HCT116 (cell line): Measurements from ENCODE around the gene XPC. TPM values are rescaled to one million over a fixed set of nuclear protein-coding genes. Genes with fewer than 3 reads are reported as not detected.
A peak's percentile ranks its signal among the peaks of the same experiment; 100 is the strongest.

Experiments
- ATAC-seq: fragments of 200-7000 bp; cut with Tn5 transposase; 2 replicates; pipeline ENCODE4 v1.9.1; 2020; ENCODE audit warnings: mild to moderate bottlenecking, moderate library complexity
- BruUV-seq: library from RNA; stranded (reverse); fragments of 400-500 nt; replicated peaks from 2 replicates; lab custom pipeline; 2021; lab: Mats Ljungman, UMichigan
- CTCF ChIA-PET: fragments of 300-600 bp; sonication (Branson Sonifier 250); formaldehyde crosslinking; loops from one replicate; lab custom pipeline; 2021; ENCODE audit warnings: antibody characterized with exemption; lab: Charles Lee
- POLR2A ChIA-PET: fragments of 300-600, 350-600 bp; sonication (Branson Sonifier 250); formaldehyde crosslinking; loops from one replicate; lab custom pipeline; 2021; ENCODE audit warnings: antibody characterized with exemption; lab: Charles Lee
- RAD21 ChIA-PET, 2 experiments: fragments of 300-600 bp; sonication (Branson Sonifier 250); formaldehyde crosslinking; loops; one replicate each; lab custom pipeline; 2023; ENCODE audit warnings: low total read pairs in 2 of 2; ENCODE audit not compliant: uncharacterized antibody in 2 of 2, unreplicated experiment in 2 of 2, low non-redundant PET in 1 of 2; lab: Charles Lee
- DNase-seq: peaks from one replicate; pipeline ENCODE4 v3.0.0-alpha.2; 2010; ENCODE audit warnings: low read depth, low spot score
- H2AFZ ChIP-seq: fragments of 200-600 bp; shearing (Covaris generic), sonication (generic); 2 replicates; pipeline ENCODE4 v1.6.1; 2017; ENCODE audit warnings: low read depth, mixed run types, mixed read lengths, antibody characterized with exemption, low read length; ENCODE audit not compliant: poor library complexity, severe bottlenecking
- H3K27ac ChIP-seq: 2 replicates; pipeline ENCODE4 v1.5.1; 2012; ENCODE audit warnings: low read depth, low read length
- H3K27me3 ChIP-seq: fragments of 200-600 bp; sonication (generic); 2 replicates; pipeline ENCODE4 v1.6.1; 2016; ENCODE audit warnings: mixed run types, low read length, mixed read lengths; ENCODE audit not compliant: insufficient read depth
- H3K36me3 ChIP-seq, 2 experiments: fragments of 200-500 bp in 1 of 2; fragments of 200-600 bp in 1 of 2; sonication (Bioruptor generic) in 1 of 2; sonication (generic) in 1 of 2; 2 replicates each; pipeline versions ENCODE4 v1.5.1 to v1.6.1; 2014 to 2016; ENCODE audit warnings: low read length in 2 of 2, inconsistent platforms in 1 of 2, mixed read lengths in 1 of 2, mixed run types in 1 of 2; ENCODE audit not compliant: insufficient read depth in 2 of 2, control insufficient read depth in 1 of 2
- H3K4me1 ChIP-seq, 2 experiments: fragments of 200-600 bp in 1 of 2; sonication (generic) in 1 of 2; 2 replicates each; pipeline versions ENCODE4 v1.5.1 to v1.6.1; 2012 to 2017; ENCODE audit warnings: low read length in 2 of 2, inconsistent platforms in 1 of 2, mild to moderate bottlenecking in 1 of 2, mixed read lengths in 1 of 2, mixed run types in 1 of 2, moderate library complexity in 1 of 2; ENCODE audit not compliant: insufficient read depth in 2 of 2, control insufficient read depth in 1 of 2
- H3K4me2 ChIP-seq: fragments of 200-600 bp; sonication (generic); 2 replicates; pipeline ENCODE4 v1.6.1; 2017; ENCODE audit warnings: mixed run types, low read length, mixed read lengths
- H3K4me3 ChIP-seq, 2 experiments: fragments of 200-600 bp in 1 of 2; sonication (generic) in 1 of 2; replicated peaks in 1 of 2; 2 replicates each; pipeline ENCODE4 v1.5.1; 2011 to 2016; ENCODE audit warnings: low read length in 2 of 2, control low read depth in 1 of 2, low read depth in 1 of 2, mild to moderate bottlenecking in 1 of 2, mixed read lengths in 1 of 2, mixed run types in 1 of 2
- H3K79me2 ChIP-seq: fragments of 200-600 bp; sonication (generic); 2 replicates; pipeline ENCODE4 v1.6.1; 2017; ENCODE audit warnings: mild to moderate bottlenecking, mixed run types, low read length, moderate library complexity, mixed read lengths; ENCODE audit not compliant: insufficient read depth
- H3K9ac ChIP-seq: fragments of 200-600 bp; sonication (generic); 2 replicates; pipeline ENCODE4 v1.6.1; 2016; ENCODE audit warnings: low read length, mixed read lengths
- H3K9me2 ChIP-seq: fragments of 200-600 bp; sonication (generic), shearing (Covaris generic); 2 replicates; pipeline ENCODE4 v1.6.1; 2017; ENCODE audit warnings: mixed run types, mild to moderate bottlenecking, moderate library complexity; ENCODE audit not compliant: insufficient read depth
- H3K9me3 ChIP-seq, 2 experiments: fragments of 200-500 bp in 1 of 2; fragments of 200-600 bp in 1 of 2; sonication (Bioruptor generic) in 1 of 2; sonication (generic) in 1 of 2; 2 replicates each; pipeline ENCODE4 v1.6.1; 2014 to 2017; ENCODE audit warnings: low read length in 2 of 2, mixed read lengths in 2 of 2, inconsistent platforms in 1 of 2, low read depth in 1 of 2, mild to moderate bottlenecking in 1 of 2, mixed run types in 1 of 2, moderate library complexity in 1 of 2; ENCODE audit not compliant: control insufficient read depth in 1 of 2, insufficient read depth in 1 of 2
- H4K20me1 ChIP-seq: fragments of 200-600 bp; sonication (generic), shearing (Covaris generic); 2 replicates; pipeline ENCODE4 v1.6.1; 2017; ENCODE audit warnings: mixed run types, mild to moderate bottlenecking, moderate library complexity; ENCODE audit not compliant: insufficient read depth
- CEBPB ChIP-seq: IDR thresholded peaks from 2 replicates; pipeline ENCODE4 v1.6.1; 2012; ENCODE audit warnings: low read depth
- EGR1 ChIP-seq: IDR thresholded peaks from 2 replicates; pipeline ENCODE4 v1.6.1; 2012; ENCODE audit warnings: low read depth
- ELF1 ChIP-seq: IDR thresholded peaks from 2 replicates; pipeline ENCODE4 v1.6.1; 2012; ENCODE audit warnings: low read depth, borderline replicate concordance
- EZH2 ChIP-seq: fragments of 200-600 bp; sonication (generic); IDR thresholded peaks from 2 replicates; pipeline ENCODE4 v1.6.1; 2017; ENCODE audit warnings: antibody characterized with exemption, mixed run types
- EZH2phosphoT487 ChIP-seq: fragments of 200-600 bp; IDR thresholded peaks from 2 replicates; pipeline ENCODE4 v1.6.1; 2018; ENCODE audit warnings: antibody characterized with exemption, borderline replicate concordance
- FOSL1 ChIP-seq: IDR thresholded peaks from 2 replicates; pipeline ENCODE4 v1.6.1; 2012; ENCODE audit warnings: low read depth
- POLR2A ChIP-seq: IDR thresholded peaks from 2 replicates; pipeline ENCODE4 v1.7.0; 2011; ENCODE audit warnings: borderline replicate concordance; ENCODE audit not compliant: insufficient read depth, insufficient read length; ENCODE audit errors: extremely low read depth
- POLR2AphosphoS5 ChIP-seq: IDR thresholded peaks from 2 replicates; pipeline ENCODE4 v1.6.1; 2011; ENCODE audit warnings: mild to moderate bottlenecking, low read depth, low read length, moderate library complexity
- SIN3A ChIP-seq: IDR thresholded peaks from 2 replicates; pipeline ENCODE4 v1.6.1; 2012; ENCODE audit warnings: low read depth
- SP1 ChIP-seq: IDR thresholded peaks from 2 replicates; pipeline ENCODE4 v1.6.1; 2012; ENCODE audit warnings: low read depth
- TCF7L2 ChIP-seq: IDR thresholded peaks from 2 replicates; pipeline ENCODE4 v1.7.0; 2011; ENCODE audit warnings: borderline replicate concordance, inconsistent platforms; ENCODE audit not compliant: insufficient read depth, insufficient read length; ENCODE audit errors: extremely low read depth
- YY1 ChIP-seq: IDR thresholded peaks from 2 replicates; pipeline ENCODE4 v1.6.1; 2011; ENCODE audit warnings: low read length, low read depth, moderate library complexity, mild to moderate bottlenecking; ENCODE audit not compliant: insufficient replicate concordance; ENCODE audit errors: extremely low read depth
- ZFX ChIP-seq: fragments of 450-650 bp; IDR thresholded peaks from 2 replicates; pipeline ENCODE4 v1.6.1; 2017
- ZNF274 ChIP-seq: fragments of 200-500 bp; sonication (Bioruptor generic); IDR thresholded peaks from 2 replicates; pipeline ENCODE4 v1.6.1; 2014; ENCODE audit warnings: mild to moderate bottlenecking, low read depth, low read length, inconsistent platforms
- intact Hi-C: fragments of 100-400 bp; cut with micrococcal nuclease; formaldehyde crosslinking; loops from 2 replicates; pipeline ENCODE4 v1.10.0; 2022
- total RNA-seq: library from RNA; stranded (reverse); gene quantifications from one replicate; pipeline ENCODE4 v1.2.1, GENCODE V29; 2021; ENCODE audit not compliant: unreplicated experiment
- TF ChIP-seq, protein P1 (sequence below): IDR thresholded peaks from 2 replicates; pipeline ENCODE4 v1.6.1; 2012
- TF ChIP-seq, protein P2 (sequence below), 3 experiments: fragments of 200-600 bp in 1 of 3; sonication (generic) in 1 of 3; IDR thresholded peaks in 2 of 3; conservative IDR thresholded peaks in 1 of 3; 2 replicates each; pipeline ENCODE4 v1.5.1; 2012 to 2017; ENCODE audit warnings: low read depth in 2 of 3, low read length in 2 of 3, antibody characterized with exemption in 1 of 3, borderline replicate concordance in 1 of 3, control low read depth in 1 of 3, mild to moderate bottlenecking in 1 of 3, mixed read lengths in 1 of 3, mixed run types in 1 of 3, moderate library complexity in 1 of 3; ENCODE audit not compliant: insufficient read depth in 1 of 3
- TF ChIP-seq, protein P3 (sequence below): IDR thresholded peaks from 2 replicates; pipeline ENCODE4 v1.6.1; 2012; ENCODE audit warnings: low read depth
- TF ChIP-seq, protein P4 (sequence below): IDR thresholded peaks from 2 replicates; pipeline ENCODE4 v1.6.1; 2012

The XPC gene
- total RNA-seq, 1 experiment from 2014 or later: 29.5 TPM

GRCh38 chr3:14178247-14179113 lies at the start of gene XPC, which contains the start of gene LSM3 (continued):
- TF ChIP-seq TCF7L2 (no peak), ZNF274 (no peak), FOSL1 (0 out of 2 replicates have a peak, but pooled peaks have one; percentile 5), SP1 (peak; percentile 80), CEBPB (no peak), POLR2A (peak; percentile 58), EGR1 (no peak; the same call in 1 of the 2 replicates)
- TF ChIP-seq, protein P1, sequence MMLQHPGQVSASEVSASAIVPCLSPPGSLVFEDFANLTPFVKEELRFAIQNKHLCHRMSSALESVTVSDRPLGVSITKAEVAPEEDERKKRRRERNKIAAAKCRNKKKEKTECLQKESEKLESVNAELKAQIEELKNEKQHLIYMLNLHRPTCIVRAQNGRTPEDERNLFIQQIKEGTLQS: no peak

GRCh38 chr3:14227856-14228255 lies 49.5 kb upstream of the XPC start:
- RAD21 ChIA-PET: no interaction called here
- no TSS peak for BruUV-seq
- DNase-seq: no peak
- Histone ChIP-seq H2AFZ (no peak overlapping the region), H3K9me3 (no peaks in the 10 kb centered on the region), H3K27ac (no peak overlapping the region), H3K9ac (no peak overlapping the region), H3K79me2 (no peaks in the 10 kb centered on the region), H3K27me3 (no peaks in the 10 kb centered on the region)
- intact Hi-C loops: no loop called here
- TF ChIP-seq ELF1: no peak
- TF ChIP-seq, protein P2, sequence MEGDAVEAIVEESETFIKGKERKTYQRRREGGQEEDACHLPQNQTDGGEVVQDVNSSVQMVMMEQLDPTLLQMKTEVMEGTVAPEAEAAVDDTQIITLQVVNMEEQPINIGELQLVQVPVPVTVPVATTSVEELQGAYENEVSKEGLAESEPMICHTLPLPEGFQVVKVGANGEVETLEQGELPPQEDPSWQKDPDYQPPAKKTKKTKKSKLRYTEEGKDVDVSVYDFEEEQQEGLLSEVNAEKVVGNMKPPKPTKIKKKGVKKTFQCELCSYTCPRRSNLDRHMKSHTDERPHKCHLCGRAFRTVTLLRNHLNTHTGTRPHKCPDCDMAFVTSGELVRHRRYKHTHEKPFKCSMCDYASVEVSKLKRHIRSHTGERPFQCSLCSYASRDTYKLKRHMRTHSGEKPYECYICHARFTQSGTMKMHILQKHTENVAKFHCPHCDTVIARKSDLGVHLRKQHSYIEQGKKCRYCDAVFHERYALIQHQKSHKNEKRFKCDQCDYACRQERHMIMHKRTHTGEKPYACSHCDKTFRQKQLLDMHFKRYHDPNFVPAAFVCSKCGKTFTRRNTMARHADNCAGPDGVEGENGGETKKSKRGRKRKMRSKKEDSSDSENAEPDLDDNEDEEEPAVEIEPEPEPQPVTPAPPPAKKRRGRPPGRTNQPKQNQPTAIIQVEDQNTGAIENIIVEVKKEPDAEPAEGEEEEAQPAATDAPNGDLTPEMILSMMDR (IDR thresholded peaks at IDR 0.05 in 2 of 3, conservative IDR thresholded peaks at IDR 0.05 in 1 of 3; ENCODE audit: borderline replicate concordance in 1 of 3, insufficient read depth in 1 of 3, low read depth in 2 of 3, low read length in 2 of 3): no peak
- no peak for TF ChIP-seq EZH2phosphoT487
- no peak for TF ChIP-seq ZFX
- no peak for TF ChIP-seq SIN3A
- TF ChIP-seq EZH2: no peak
- no peak for TF ChIP-seq POLR2A
- TF ChIP-seq EGR1: no peak
- no peak for TF ChIP-seq TCF7L2
- no peak for TF ChIP-seq YY1
- TF ChIP-seq POLR2AphosphoS5: no peak
- TF ChIP-seq, protein P3, sequence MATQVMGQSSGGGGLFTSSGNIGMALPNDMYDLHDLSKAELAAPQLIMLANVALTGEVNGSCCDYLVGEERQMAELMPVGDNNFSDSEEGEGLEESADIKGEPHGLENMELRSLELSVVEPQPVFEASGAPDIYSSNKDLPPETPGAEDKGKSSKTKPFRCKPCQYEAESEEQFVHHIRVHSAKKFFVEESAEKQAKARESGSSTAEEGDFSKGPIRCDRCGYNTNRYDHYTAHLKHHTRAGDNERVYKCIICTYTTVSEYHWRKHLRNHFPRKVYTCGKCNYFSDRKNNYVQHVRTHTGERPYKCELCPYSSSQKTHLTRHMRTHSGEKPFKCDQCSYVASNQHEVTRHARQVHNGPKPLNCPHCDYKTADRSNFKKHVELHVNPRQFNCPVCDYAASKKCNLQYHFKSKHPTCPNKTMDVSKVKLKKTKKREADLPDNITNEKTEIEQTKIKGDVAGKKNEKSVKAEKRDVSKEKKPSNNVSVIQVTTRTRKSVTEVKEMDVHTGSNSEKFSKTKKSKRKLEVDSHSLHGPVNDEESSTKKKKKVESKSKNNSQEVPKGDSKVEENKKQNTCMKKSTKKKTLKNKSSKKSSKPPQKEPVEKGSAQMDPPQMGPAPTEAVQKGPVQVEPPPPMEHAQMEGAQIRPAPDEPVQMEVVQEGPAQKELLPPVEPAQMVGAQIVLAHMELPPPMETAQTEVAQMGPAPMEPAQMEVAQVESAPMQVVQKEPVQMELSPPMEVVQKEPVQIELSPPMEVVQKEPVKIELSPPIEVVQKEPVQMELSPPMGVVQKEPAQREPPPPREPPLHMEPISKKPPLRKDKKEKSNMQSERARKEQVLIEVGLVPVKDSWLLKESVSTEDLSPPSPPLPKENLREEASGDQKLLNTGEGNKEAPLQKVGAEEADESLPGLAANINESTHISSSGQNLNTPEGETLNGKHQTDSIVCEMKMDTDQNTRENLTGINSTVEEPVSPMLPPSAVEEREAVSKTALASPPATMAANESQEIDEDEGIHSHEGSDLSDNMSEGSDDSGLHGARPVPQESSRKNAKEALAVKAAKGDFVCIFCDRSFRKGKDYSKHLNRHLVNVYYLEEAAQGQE: no peak
- TF ChIP-seq, protein P4, sequence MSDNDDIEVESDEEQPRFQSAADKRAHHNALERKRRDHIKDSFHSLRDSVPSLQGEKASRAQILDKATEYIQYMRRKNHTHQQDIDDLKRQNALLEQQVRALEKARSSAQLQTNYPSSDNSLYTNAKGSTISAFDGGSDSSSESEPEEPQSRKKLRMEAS: no peak
- TF ChIP-seq, all 23 proteins: peak for 0
- ATAC-seq: no peak
- Histone ChIP-seq H3K36me3 (no peaks in the 10 kb centered on the region), H4K20me1 (no peaks in the 10 kb centered on the region), H3K9me2 (no peaks in the 10 kb centered on the region), H3K4me1 (no peaks in the 10 kb centered on the region), H3K4me3 (no peak overlapping the region), H3K4me2 (no peak overlapping the region)
- POLR2A ChIA-PET: no interaction called here
- CTCF ChIA-PET: no interaction called here
